GM20000 (cell line): ENCODE results near the gene SLC16A10.
"Not testable (repeated sequence)": the region's sequence is repeated elsewhere in the genome, so short reads cannot be mapped to it uniquely, and the experiment has no call there.

ENCODE experiments used
- DNase-seq: peaks from one replicate; pipeline ENCODE4 v3.0.0; 2012; ENCODE audit warnings: low spot score
- TF ChIP-seq, protein P1 (sequence below): IDR thresholded peaks from 2 replicates; pipeline ENCODE4 v1.5.1; 2012; ENCODE audit warnings: mild to moderate bottlenecking, control low read depth; ENCODE audit errors: extremely low read depth, missing control alignments

Gene SLC16A10

DNA sequence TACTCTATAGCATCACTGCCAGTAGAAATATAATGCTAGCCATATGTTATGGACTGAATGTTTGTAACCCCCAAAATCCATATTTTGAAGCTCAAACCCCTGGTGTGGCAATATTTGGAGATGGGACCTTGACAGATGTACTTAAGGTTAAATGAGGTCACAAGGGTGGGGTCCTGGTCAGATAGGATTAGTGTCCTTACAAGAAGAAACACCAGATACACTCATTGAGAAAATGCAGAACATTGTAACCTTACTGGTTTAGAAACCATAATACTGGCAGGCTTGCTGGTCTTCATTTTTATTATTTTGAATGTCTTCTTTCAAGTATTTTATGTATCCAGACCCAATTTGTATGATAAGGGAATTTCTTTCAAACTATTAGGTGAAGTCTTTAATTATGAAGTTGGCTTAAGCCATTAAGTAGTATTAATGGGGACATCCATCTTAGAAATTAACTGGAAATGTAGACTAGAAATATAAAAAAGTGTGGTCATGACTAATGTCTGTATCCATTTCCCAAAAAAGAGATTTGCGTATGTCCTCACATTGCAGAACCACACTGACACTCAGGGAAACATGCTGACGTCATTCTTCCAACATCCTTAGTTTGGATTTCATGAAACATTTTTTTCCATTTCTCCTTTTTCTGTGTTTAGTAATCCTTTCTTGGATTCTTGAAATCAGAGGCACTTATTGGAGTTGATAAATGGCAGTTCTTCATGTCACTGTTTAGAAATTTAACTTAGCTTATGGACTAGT lies 32.4 kb downstream of the SLC16A10 start:
- no peak for DNase-seq
- TF ChIP-seq, protein P1, sequence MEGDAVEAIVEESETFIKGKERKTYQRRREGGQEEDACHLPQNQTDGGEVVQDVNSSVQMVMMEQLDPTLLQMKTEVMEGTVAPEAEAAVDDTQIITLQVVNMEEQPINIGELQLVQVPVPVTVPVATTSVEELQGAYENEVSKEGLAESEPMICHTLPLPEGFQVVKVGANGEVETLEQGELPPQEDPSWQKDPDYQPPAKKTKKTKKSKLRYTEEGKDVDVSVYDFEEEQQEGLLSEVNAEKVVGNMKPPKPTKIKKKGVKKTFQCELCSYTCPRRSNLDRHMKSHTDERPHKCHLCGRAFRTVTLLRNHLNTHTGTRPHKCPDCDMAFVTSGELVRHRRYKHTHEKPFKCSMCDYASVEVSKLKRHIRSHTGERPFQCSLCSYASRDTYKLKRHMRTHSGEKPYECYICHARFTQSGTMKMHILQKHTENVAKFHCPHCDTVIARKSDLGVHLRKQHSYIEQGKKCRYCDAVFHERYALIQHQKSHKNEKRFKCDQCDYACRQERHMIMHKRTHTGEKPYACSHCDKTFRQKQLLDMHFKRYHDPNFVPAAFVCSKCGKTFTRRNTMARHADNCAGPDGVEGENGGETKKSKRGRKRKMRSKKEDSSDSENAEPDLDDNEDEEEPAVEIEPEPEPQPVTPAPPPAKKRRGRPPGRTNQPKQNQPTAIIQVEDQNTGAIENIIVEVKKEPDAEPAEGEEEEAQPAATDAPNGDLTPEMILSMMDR, result no peak

GRCh38 chr6:111121789-111122350 lies 34.6 kb downstream of the SLC16A10 start:
- TF ChIP-seq, protein P1, result no peak
- no peak for DNase-seq

DNA sequence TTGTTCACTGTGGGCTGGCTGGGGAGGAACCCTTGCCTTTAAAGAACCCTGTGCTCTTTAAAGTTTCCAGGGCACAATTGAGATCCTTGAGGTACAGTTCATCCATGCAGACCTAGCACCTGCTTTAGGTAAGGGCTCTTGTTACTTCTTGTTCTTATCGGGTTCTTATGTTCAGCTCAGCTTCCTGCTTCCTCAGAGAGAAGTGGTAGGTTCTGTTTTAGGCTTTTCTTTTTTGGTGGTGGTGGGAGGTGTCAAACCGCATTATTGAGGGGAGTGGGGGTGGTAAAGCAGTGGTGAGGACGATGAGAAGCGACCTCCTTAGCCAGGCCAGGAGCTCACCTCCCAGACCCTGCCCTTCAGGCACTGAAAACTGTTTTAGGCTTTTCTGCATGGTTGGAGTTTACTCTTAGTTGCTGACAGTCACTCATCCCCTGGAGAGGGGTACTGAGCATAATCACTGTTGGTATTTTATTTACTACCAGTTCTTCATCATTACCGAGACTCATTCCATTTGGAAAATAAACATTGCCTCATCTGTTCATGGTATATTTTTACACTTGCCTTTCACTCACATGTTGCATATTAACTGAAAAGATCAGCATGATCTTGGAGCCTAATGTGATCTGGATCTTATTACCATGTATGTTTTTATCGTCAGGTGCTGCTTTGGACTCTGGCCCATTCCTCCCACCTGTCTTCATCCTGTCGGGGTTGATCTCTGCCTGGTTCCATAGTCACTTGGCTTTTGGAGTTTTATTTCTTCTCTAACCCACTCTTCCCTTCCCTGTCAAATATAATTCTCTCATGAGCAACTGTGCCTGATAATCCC lies 35.4 kb downstream of the SLC16A10 start:
- peak; percentile 20 for DNase-seq
- TF ChIP-seq, protein P1, result no peak

- TF ChIP-seq, protein P1, result no peak
- no peak for DNase-seq
Observed at GRCh38 chr6:111124406-111124805, 37.1 kb downstream of the SLC16A10 start.

GRCh38 chr6:111129013-111129412 lies 41.7 kb downstream of the SLC16A10 start:
- no peak for DNase-seq
- TF ChIP-seq, protein P1, result no peak

DNA sequence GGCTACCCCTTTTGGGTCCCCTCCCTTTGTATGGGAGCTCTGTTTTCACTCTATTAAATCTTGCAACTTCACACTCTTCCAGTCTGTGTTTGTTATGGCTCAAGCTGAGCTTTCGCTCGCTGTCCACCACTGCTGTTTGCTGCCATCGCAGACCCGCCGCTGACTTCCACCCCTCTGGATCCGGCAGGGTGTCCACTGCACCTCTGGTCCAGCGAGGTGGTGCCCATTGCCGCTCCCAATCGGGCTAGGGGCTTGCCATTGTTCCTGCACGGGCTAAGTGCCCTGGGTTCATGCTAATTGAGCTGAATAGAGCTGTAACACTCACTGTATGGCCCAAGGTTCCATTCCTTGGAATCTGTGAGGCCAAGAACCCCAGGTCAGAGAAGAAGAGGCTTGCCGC lies 43.7 kb downstream of the SLC16A10 start:
- DNase-seq, result not testable (repeated sequence)

- not testable (repeated sequence) for DNase-seq
Observed at GRCh38 chr6:111132669-111133068, 45.4 kb downstream of the SLC16A10 start.

DNA sequence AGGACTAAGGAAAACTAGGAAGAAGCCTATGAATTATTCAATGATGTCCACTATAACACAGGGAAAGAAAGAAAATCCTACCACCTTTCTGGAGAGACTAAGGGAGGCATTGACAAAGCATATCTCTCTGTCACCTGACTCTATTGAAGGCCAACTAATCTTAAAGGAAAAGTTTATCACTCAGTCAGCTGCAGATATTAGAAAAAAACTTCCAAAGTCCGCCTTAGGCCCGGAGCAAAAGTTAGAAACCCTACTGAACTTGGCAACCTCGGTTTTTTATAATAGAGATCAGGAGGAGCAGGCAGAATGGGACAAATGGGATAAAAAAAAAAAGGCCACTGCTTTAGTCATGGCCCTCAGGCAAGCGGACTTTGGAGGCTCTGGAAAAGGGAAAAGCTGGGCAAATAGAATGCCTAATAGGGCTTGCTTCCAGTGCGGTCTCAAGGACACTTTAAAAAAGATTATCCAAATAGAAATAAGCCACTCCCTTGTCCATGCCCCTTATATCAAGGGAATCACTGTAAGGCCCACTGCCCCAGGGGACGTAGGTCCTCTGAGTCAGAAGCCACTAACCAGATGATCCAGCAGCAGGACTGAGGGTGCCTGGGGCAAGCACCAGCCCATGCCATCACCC lies 47.0 kb downstream of the SLC16A10 start:
- DNase-seq, result not testable (repeated sequence)

- DNase-seq, result not testable (repeated sequence)
Observed at GRCh38 chr6:111137489-111138093, 50.3 kb downstream of the SLC16A10 start.
